ENCODE measurements around the gene ACCS. TPM values are rescaled to one million over a fixed set of nuclear protein-coding genes. Genes with fewer than 3 reads are reported as not detected.

ACCS gene
- total and polyA plus RNA-seq, 9 of the 15 experiments (the other 6 are each of a cell fraction or from before 2014, with no cell fraction given), result 4.2 to 25.9 (median 16.3) TPM

DNA sequence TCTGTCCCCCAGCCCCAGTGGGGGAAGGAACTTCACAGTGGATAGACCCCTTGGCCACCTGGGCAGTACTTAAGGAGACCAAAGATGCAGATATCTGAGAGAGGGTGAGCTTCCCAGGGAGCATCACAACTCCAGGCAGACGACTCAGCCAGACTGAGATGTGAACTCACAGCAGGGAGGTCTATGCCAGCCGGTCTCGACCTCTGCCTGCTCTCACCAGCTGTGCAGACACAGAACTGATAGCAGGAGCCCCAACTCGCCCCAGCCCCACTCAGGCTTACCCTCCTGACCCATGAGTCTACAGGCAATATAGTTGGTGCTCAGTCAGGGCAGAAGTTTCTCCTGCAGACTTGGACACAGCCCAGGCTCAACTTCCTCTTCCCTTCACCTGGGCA lies 47.9 kb upstream of the ACCS start:
- H3K4me3 ChIP-seq, result no peak overlapping the region
- H3K9ac ChIP-seq (ENCODE audit: insufficient read depth in 1 of 2, low read depth in 2 of 2, low read length in 2 of 2), result no peak overlapping the region
- 2% methylated on average over 4 of the region's 4 CpGs for WGBS (ENCODE audit: insufficient coverage, low coverage, missing lambda C conversion rate)
- no peak for TF ChIP-seq ZNF124 (CRISPR knock-in tag; IDR thresholded peaks at IDR 0.05)
- no peak for TF ChIP-seq KLF16 (IDR thresholded peaks at IDR 0.05)
- no peak for TF ChIP-seq ZNF668 (CRISPR knock-in tag; IDR thresholded peaks at IDR 0.05)
- TF ChIP-seq CBFA2T3 (IDR thresholded peaks at IDR 0.05), result peak; percentile 15; the same call in 1 of the 2 replicates
- TF ChIP-seq CBFA2T2 (conservative IDR thresholded peaks at IDR 0.05), result peak; percentile 24
- no peak for TF ChIP-seq ARNT (IDR thresholded peaks at IDR 0.05)
- TF ChIP-seq, protein P1, sequence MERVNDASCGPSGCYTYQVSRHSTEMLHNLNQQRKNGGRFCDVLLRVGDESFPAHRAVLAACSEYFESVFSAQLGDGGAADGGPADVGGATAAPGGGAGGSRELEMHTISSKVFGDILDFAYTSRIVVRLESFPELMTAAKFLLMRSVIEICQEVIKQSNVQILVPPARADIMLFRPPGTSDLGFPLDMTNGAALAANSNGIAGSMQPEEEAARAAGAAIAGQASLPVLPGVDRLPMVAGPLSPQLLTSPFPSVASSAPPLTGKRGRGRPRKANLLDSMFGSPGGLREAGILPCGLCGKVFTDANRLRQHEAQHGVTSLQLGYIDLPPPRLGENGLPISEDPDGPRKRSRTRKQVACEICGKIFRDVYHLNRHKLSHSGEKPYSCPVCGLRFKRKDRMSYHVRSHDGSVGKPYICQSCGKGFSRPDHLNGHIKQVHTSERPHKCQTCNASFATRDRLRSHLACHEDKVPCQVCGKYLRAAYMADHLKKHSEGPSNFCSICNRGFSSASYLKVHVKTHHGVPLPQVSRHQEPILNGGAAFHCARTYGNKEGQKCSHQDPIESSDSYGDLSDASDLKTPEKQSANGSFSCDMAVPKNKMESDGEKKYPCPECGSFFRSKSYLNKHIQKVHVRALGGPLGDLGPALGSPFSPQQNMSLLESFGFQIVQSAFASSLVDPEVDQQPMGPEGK (CRISPR knock-in tag; IDR thresholded peaks at IDR 0.05; ENCODE audit: borderline replicate concordance), result no peak
- no peaks in the 10 kb centered on the region for H3K9me3 ChIP-seq (replicated peaks; ENCODE audit: control insufficient read depth, insufficient read depth, low read depth, low read length)
- peaks cover 0 to 18% of the 10 kb centered on the region in 2 experiments; a peak in 2 of 5 replicates for H3K27me3 ChIP-seq (ENCODE audit: control insufficient read depth in 2 of 2, insufficient read depth in 2 of 2, low read length in 2 of 2)
- CTCF ChIA-PET (ENCODE audit: low intra/inter-chr PET ratio), result no interaction called here
- no peaks in the 10 kb centered on the region for H3K4me1 ChIP-seq (replicated peaks in 1 of 2; ENCODE audit: control insufficient read depth in 2 of 2, insufficient read depth in 2 of 2, low read length in 2 of 2)
- in situ Hi-C loops (cut with MboI), result no loop called here
- H4K20me1 ChIP-seq (replicated peaks; ENCODE audit: control insufficient read depth, insufficient read depth, low read length), result no peaks in the 10 kb centered on the region
- POLR2A ChIA-PET, result interaction anchor here (0.6 to 1.2 kb wide), 2 partner anchors 14 to 26 kb away, joined by 3 read pairs; no protein-coding TSS in a partner anchor
- FAIRE-seq, result no peak
- no peaks in the 10 kb centered on the region for H3K79me2 ChIP-seq (ENCODE audit: control insufficient read depth, insufficient read depth, low read length)
- H3K27ac ChIP-seq (ENCODE audit: extremely low read depth, low read depth, low read length), result no peak overlapping the region
- no peak for DNase-seq (ENCODE audit: extremely low read depth in 1 of 4, low spot score in 3 of 4)
- H2AFZ ChIP-seq (ENCODE audit: low read depth, low read length), result no peak overlapping the region
- intact Hi-C loops (cut with micrococcal nuclease), result no loop called here
- H3K36me3 ChIP-seq (ENCODE audit: control insufficient read depth, insufficient read depth, low read length), result no peaks in the 10 kb centered on the region
- BruUV-seq (replicated peaks), result no TSS peak
- no peak overlapping the region for H3K4me2 ChIP-seq (ENCODE audit: insufficient read depth, low read length)
- ATAC-seq, result no peak; the same call in 2 of the 3 replicates
- H3K9me1 ChIP-seq (ENCODE audit: control insufficient read depth, insufficient read depth, low read length), result no peaks in the 10 kb centered on the region
